ENCODE data around the gene SPG11.
A peak's percentile ranks its signal among the peaks of the same experiment; 100 is the strongest.
"Not testable (repeated sequence)": the region's sequence is repeated elsewhere in the genome, so short reads cannot be mapped to it uniquely, and the experiment has no call there.

Gene SPG11

GRCh38 chr15:44535523-44536301 lies 127.8 kb downstream of the SPG11 start:
- peak in 1 of 2 experiments; percentile 29 for DNase-seq (ENCODE audit: low read depth in 1 of 2, low spot score in 1 of 2)
- no peak for TF ChIP-seq JUND (IDR thresholded peaks at IDR 0.05; ENCODE audit: low read depth)
- in situ Hi-C loops (cut with HindIII; ENCODE audit: low pct_unique_long_range_greater_than_20kb, low sequenced_read_pairs), result no loop called here

- TF ChIP-seq JUND (IDR thresholded peaks at IDR 0.05; ENCODE audit: low read depth), result no peak
- DNase-seq (ENCODE audit: low read depth in 1 of 2, low spot score in 1 of 2), result no peak
- in situ Hi-C loops (cut with HindIII; ENCODE audit: low pct_unique_long_range_greater_than_20kb, low sequenced_read_pairs), result no loop called here
These were observed 128.4 kb downstream of the SPG11 start for GRCh38 chr15:44535092-44535491.

- TF ChIP-seq JUND (IDR thresholded peaks at IDR 0.05; ENCODE audit: low read depth), result no peak
- peak in 1 of 2 experiments; percentile 34 for DNase-seq (ENCODE audit: low read depth in 1 of 2, low spot score in 1 of 2)
- in situ Hi-C loops (cut with HindIII; ENCODE audit: low pct_unique_long_range_greater_than_20kb, low sequenced_read_pairs), result no loop called here
These were observed 130.8 kb downstream of the SPG11 start for GRCh38 chr15:44532689-44533088.

- in situ Hi-C loops (cut with HindIII; ENCODE audit: low pct_unique_long_range_greater_than_20kb, low sequenced_read_pairs); DNase-seq (ENCODE audit: low read depth in 1 of 2, low spot score in 1 of 2): not testable (repeated sequence)
These were observed 131.2 kb downstream of the SPG11 start for GRCh38 chr15:44532275-44532674.

GRCh38 chr15:44530653-44531052 lies 132.8 kb downstream of the SPG11 start:
- in situ Hi-C loops (cut with HindIII; ENCODE audit: low pct_unique_long_range_greater_than_20kb, low sequenced_read_pairs), result no loop called here
- DNase-seq (ENCODE audit: low read depth in 1 of 2, low spot score in 1 of 2), result no peak
- no peak for TF ChIP-seq JUND (IDR thresholded peaks at IDR 0.05; ENCODE audit: low read depth)

GRCh38 chr15:44529864-44530604 lies 133.4 kb downstream of the SPG11 start:
- DNase-seq (ENCODE audit: low read depth in 1 of 2, low spot score in 1 of 2), result no peak
- in situ Hi-C loops (cut with HindIII; ENCODE audit: low pct_unique_long_range_greater_than_20kb, low sequenced_read_pairs), result no loop called here
- no peak for TF ChIP-seq JUND (IDR thresholded peaks at IDR 0.05; ENCODE audit: low read depth)

- no peak for DNase-seq (ENCODE audit: low read depth in 1 of 2, low spot score in 1 of 2)
- TF ChIP-seq JUND (IDR thresholded peaks at IDR 0.05; ENCODE audit: low read depth), result no peak
- in situ Hi-C loops (cut with HindIII; ENCODE audit: low pct_unique_long_range_greater_than_20kb, low sequenced_read_pairs), result no loop called here
These were observed 136.2 kb downstream of the SPG11 start for GRCh38 chr15:44527241-44527640.

- in situ Hi-C loops (cut with HindIII; ENCODE audit: low pct_unique_long_range_greater_than_20kb, low sequenced_read_pairs), result no loop called here
These were observed 138.4 kb downstream of the SPG11 start for GRCh38 chr15:44525018-44525417.

GRCh38 chr15:44519537-44519936 lies 143.9 kb downstream of the SPG11 start:
- DNase-seq (ENCODE audit: low read depth in 1 of 2, low spot score in 1 of 2), result no peak
- TF ChIP-seq JUND (IDR thresholded peaks at IDR 0.05; ENCODE audit: low read depth), result no peak
- in situ Hi-C loops (cut with HindIII; ENCODE audit: low pct_unique_long_range_greater_than_20kb, low sequenced_read_pairs), result no loop called here

More at GRCh38 chr15:44525018-44525417, 138.4 kb downstream of the SPG11 start:
- DNase-seq (ENCODE audit: low read depth in 1 of 2, low spot score in 1 of 2), result no peak
- no peak for TF ChIP-seq JUND (IDR thresholded peaks at IDR 0.05; ENCODE audit: low read depth)

GRCh38 chr15:44516436-44516835 lies 147.0 kb downstream of the SPG11 start:
- in situ Hi-C loops (cut with HindIII; ENCODE audit: low pct_unique_long_range_greater_than_20kb, low sequenced_read_pairs), result no loop called here
- DNase-seq (ENCODE audit: low read depth in 1 of 2, low spot score in 1 of 2), result no peak
- TF ChIP-seq JUND (IDR thresholded peaks at IDR 0.05; ENCODE audit: low read depth), result no peak

All from T47D (cell line).